HCT116 (cell line): Measurements from ENCODE around the gene OR4D2. TPM values are rescaled to one million over a fixed set of nuclear protein-coding genes. Genes with fewer than 3 reads are reported as not detected.

Source experiments
- ATAC-seq: fragments of 200-7000 bp; cut with Tn5 transposase; 2 replicates; pipeline ENCODE4 v1.9.1; 2020; ENCODE audit warnings: mild to moderate bottlenecking, moderate library complexity
- BruUV-seq: library from RNA; stranded (reverse); fragments of 400-500 nt; replicated peaks from 2 replicates; lab custom pipeline; 2021; lab: Mats Ljungman, UMichigan
- CTCF ChIA-PET: fragments of 300-600 bp; sonication (Branson Sonifier 250); formaldehyde crosslinking; loops from one replicate; lab custom pipeline; 2021; ENCODE audit warnings: antibody characterized with exemption; lab: Charles Lee
- POLR2A ChIA-PET: fragments of 300-600, 350-600 bp; sonication (Branson Sonifier 250); formaldehyde crosslinking; loops from one replicate; lab custom pipeline; 2021; ENCODE audit warnings: antibody characterized with exemption; lab: Charles Lee
- RAD21 ChIA-PET, 2 experiments: fragments of 300-600 bp; sonication (Branson Sonifier 250); formaldehyde crosslinking; loops; one replicate each; lab custom pipeline; 2023; ENCODE audit warnings: low total read pairs in 2 of 2; ENCODE audit not compliant: uncharacterized antibody in 2 of 2, unreplicated experiment in 2 of 2, low non-redundant PET in 1 of 2; lab: Charles Lee
- DNase-seq: peaks from one replicate; pipeline ENCODE4 v3.0.0-alpha.2; 2010; ENCODE audit warnings: low read depth, low spot score
- H2AFZ ChIP-seq: fragments of 200-600 bp; shearing (Covaris generic), sonication (generic); 2 replicates; pipeline ENCODE4 v1.6.1; 2017; ENCODE audit warnings: low read depth, mixed run types, mixed read lengths, antibody characterized with exemption, low read length; ENCODE audit not compliant: poor library complexity, severe bottlenecking
- H3K27ac ChIP-seq: 2 replicates; pipeline ENCODE4 v1.5.1; 2012; ENCODE audit warnings: low read depth, low read length
- H3K27me3 ChIP-seq: fragments of 200-600 bp; sonication (generic); 2 replicates; pipeline ENCODE4 v1.6.1; 2016; ENCODE audit warnings: mixed run types, low read length, mixed read lengths; ENCODE audit not compliant: insufficient read depth
- H3K36me3 ChIP-seq, 2 experiments: fragments of 200-500 bp in 1 of 2; fragments of 200-600 bp in 1 of 2; sonication (Bioruptor generic) in 1 of 2; sonication (generic) in 1 of 2; 2 replicates each; pipeline versions ENCODE4 v1.5.1 to v1.6.1; 2014 to 2016; ENCODE audit warnings: low read length in 2 of 2, inconsistent platforms in 1 of 2, mixed read lengths in 1 of 2, mixed run types in 1 of 2; ENCODE audit not compliant: insufficient read depth in 2 of 2, control insufficient read depth in 1 of 2
- H3K4me1 ChIP-seq, 2 experiments: fragments of 200-600 bp in 1 of 2; sonication (generic) in 1 of 2; 2 replicates each; pipeline versions ENCODE4 v1.5.1 to v1.6.1; 2012 to 2017; ENCODE audit warnings: low read length in 2 of 2, inconsistent platforms in 1 of 2, mild to moderate bottlenecking in 1 of 2, mixed read lengths in 1 of 2, mixed run types in 1 of 2, moderate library complexity in 1 of 2; ENCODE audit not compliant: insufficient read depth in 2 of 2, control insufficient read depth in 1 of 2
- H3K4me2 ChIP-seq: fragments of 200-600 bp; sonication (generic); 2 replicates; pipeline ENCODE4 v1.6.1; 2017; ENCODE audit warnings: mixed run types, low read length, mixed read lengths
- H3K4me3 ChIP-seq, 2 experiments: fragments of 200-600 bp in 1 of 2; sonication (generic) in 1 of 2; replicated peaks in 1 of 2; 2 replicates each; pipeline ENCODE4 v1.5.1; 2011 to 2016; ENCODE audit warnings: low read length in 2 of 2, control low read depth in 1 of 2, low read depth in 1 of 2, mild to moderate bottlenecking in 1 of 2, mixed read lengths in 1 of 2, mixed run types in 1 of 2
- H3K79me2 ChIP-seq: fragments of 200-600 bp; sonication (generic); 2 replicates; pipeline ENCODE4 v1.6.1; 2017; ENCODE audit warnings: mild to moderate bottlenecking, mixed run types, low read length, moderate library complexity, mixed read lengths; ENCODE audit not compliant: insufficient read depth
- H3K9ac ChIP-seq: fragments of 200-600 bp; sonication (generic); 2 replicates; pipeline ENCODE4 v1.6.1; 2016; ENCODE audit warnings: low read length, mixed read lengths
- H3K9me2 ChIP-seq: fragments of 200-600 bp; sonication (generic), shearing (Covaris generic); 2 replicates; pipeline ENCODE4 v1.6.1; 2017; ENCODE audit warnings: mixed run types, mild to moderate bottlenecking, moderate library complexity; ENCODE audit not compliant: insufficient read depth
- H3K9me3 ChIP-seq, 2 experiments: fragments of 200-500 bp in 1 of 2; fragments of 200-600 bp in 1 of 2; sonication (Bioruptor generic) in 1 of 2; sonication (generic) in 1 of 2; 2 replicates each; pipeline ENCODE4 v1.6.1; 2014 to 2017; ENCODE audit warnings: low read length in 2 of 2, mixed read lengths in 2 of 2, inconsistent platforms in 1 of 2, low read depth in 1 of 2, mild to moderate bottlenecking in 1 of 2, mixed run types in 1 of 2, moderate library complexity in 1 of 2; ENCODE audit not compliant: control insufficient read depth in 1 of 2, insufficient read depth in 1 of 2
- H4K20me1 ChIP-seq: fragments of 200-600 bp; sonication (generic), shearing (Covaris generic); 2 replicates; pipeline ENCODE4 v1.6.1; 2017; ENCODE audit warnings: mixed run types, mild to moderate bottlenecking, moderate library complexity; ENCODE audit not compliant: insufficient read depth
- EGR1 ChIP-seq: IDR thresholded peaks from 2 replicates; pipeline ENCODE4 v1.6.1; 2012; ENCODE audit warnings: low read depth
- ELF1 ChIP-seq: IDR thresholded peaks from 2 replicates; pipeline ENCODE4 v1.6.1; 2012; ENCODE audit warnings: low read depth, borderline replicate concordance
- POLR2A ChIP-seq: IDR thresholded peaks from 2 replicates; pipeline ENCODE4 v1.7.0; 2011; ENCODE audit warnings: borderline replicate concordance; ENCODE audit not compliant: insufficient read depth, insufficient read length; ENCODE audit errors: extremely low read depth
- POLR2AphosphoS5 ChIP-seq: IDR thresholded peaks from 2 replicates; pipeline ENCODE4 v1.6.1; 2011; ENCODE audit warnings: mild to moderate bottlenecking, low read depth, low read length, moderate library complexity
- SIN3A ChIP-seq: IDR thresholded peaks from 2 replicates; pipeline ENCODE4 v1.6.1; 2012; ENCODE audit warnings: low read depth
- SRF ChIP-seq: IDR thresholded peaks from 2 replicates; pipeline ENCODE4 v1.6.1; 2012; ENCODE audit warnings: low read depth
- TCF7L2 ChIP-seq: IDR thresholded peaks from 2 replicates; pipeline ENCODE4 v1.7.0; 2011; ENCODE audit warnings: borderline replicate concordance, inconsistent platforms; ENCODE audit not compliant: insufficient read depth, insufficient read length; ENCODE audit errors: extremely low read depth
- ZFX ChIP-seq: fragments of 450-650 bp; IDR thresholded peaks from 2 replicates; pipeline ENCODE4 v1.6.1; 2017
- intact Hi-C: fragments of 100-400 bp; cut with micrococcal nuclease; formaldehyde crosslinking; loops from 2 replicates; pipeline ENCODE4 v1.10.0; 2022
- total RNA-seq: library from RNA; stranded (reverse); gene quantifications from one replicate; pipeline ENCODE4 v1.2.1, GENCODE V29; 2021; ENCODE audit not compliant: unreplicated experiment
- TF ChIP-seq, protein P1 (sequence below): IDR thresholded peaks from 2 replicates; pipeline ENCODE4 v1.6.1; 2012
- TF ChIP-seq, protein P2 (sequence below): IDR thresholded peaks from 2 replicates; pipeline ENCODE4 v1.6.1; 2012; ENCODE audit warnings: low read depth
- TF ChIP-seq, protein P3 (sequence below): IDR thresholded peaks from 2 replicates; pipeline ENCODE4 v1.6.1; 2011; ENCODE audit warnings: mild to moderate bottlenecking, low read length, moderate library complexity; ENCODE audit not compliant: insufficient replicate concordance; ENCODE audit errors: extremely low read depth

Gene OR4D2
- total RNA-seq, 1 experiment from 2014 or later: not detected

DNA sequence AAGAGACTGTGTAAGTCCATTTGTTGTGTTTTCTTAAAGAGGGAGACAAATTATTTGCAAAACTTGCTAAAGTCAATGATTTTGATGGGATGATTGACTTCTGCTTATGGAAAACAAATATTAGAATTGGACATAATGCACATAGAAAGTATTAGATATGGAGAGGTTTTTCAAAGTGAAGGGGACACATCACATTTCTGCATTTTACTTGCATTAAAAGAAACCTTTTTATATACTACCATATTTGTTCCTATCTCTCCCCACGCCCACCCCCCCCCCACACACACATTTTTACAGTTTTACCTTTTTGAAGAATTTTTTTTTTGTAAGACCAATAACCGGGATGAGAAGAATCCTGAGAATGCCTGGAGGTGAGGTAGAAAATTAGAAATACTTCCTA is 8.6 kb upstream of the OR4D2 start:
- no peaks in the 10 kb centered on the region for H3K36me3 ChIP-seq
- intact Hi-C loops: no loop called here
- TF ChIP-seq POLR2AphosphoS5 (no peak), EGR1 (no peak), POLR2A (no peak), SIN3A (no peak), ZFX (no peak), ELF1 (no peak), TCF7L2 (no peak), SRF (no peak)
- TF ChIP-seq, protein P1, sequence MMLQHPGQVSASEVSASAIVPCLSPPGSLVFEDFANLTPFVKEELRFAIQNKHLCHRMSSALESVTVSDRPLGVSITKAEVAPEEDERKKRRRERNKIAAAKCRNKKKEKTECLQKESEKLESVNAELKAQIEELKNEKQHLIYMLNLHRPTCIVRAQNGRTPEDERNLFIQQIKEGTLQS: no peak
- TF ChIP-seq, protein P2, sequence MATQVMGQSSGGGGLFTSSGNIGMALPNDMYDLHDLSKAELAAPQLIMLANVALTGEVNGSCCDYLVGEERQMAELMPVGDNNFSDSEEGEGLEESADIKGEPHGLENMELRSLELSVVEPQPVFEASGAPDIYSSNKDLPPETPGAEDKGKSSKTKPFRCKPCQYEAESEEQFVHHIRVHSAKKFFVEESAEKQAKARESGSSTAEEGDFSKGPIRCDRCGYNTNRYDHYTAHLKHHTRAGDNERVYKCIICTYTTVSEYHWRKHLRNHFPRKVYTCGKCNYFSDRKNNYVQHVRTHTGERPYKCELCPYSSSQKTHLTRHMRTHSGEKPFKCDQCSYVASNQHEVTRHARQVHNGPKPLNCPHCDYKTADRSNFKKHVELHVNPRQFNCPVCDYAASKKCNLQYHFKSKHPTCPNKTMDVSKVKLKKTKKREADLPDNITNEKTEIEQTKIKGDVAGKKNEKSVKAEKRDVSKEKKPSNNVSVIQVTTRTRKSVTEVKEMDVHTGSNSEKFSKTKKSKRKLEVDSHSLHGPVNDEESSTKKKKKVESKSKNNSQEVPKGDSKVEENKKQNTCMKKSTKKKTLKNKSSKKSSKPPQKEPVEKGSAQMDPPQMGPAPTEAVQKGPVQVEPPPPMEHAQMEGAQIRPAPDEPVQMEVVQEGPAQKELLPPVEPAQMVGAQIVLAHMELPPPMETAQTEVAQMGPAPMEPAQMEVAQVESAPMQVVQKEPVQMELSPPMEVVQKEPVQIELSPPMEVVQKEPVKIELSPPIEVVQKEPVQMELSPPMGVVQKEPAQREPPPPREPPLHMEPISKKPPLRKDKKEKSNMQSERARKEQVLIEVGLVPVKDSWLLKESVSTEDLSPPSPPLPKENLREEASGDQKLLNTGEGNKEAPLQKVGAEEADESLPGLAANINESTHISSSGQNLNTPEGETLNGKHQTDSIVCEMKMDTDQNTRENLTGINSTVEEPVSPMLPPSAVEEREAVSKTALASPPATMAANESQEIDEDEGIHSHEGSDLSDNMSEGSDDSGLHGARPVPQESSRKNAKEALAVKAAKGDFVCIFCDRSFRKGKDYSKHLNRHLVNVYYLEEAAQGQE: no peak
- TF ChIP-seq, protein P3, sequence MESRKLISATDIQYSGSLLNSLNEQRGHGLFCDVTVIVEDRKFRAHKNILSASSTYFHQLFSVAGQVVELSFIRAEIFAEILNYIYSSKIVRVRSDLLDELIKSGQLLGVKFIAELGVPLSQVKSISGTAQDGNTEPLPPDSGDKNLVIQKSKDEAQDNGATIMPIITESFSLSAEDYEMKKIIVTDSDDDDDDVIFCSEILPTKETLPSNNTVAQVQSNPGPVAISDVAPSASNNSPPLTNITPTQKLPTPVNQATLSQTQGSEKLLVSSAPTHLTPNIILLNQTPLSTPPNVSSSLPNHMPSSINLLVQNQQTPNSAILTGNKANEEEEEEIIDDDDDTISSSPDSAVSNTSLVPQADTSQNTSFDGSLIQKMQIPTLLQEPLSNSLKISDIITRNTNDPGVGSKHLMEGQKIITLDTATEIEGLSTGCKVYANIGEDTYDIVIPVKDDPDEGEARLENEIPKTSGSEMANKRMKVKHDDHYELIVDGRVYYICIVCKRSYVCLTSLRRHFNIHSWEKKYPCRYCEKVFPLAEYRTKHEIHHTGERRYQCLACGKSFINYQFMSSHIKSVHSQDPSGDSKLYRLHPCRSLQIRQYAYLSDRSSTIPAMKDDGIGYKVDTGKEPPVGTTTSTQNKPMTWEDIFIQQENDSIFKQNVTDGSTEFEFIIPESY: no peak
- ChIA-PET RAD21 (no interaction called here), CTCF (no interaction called here), POLR2A (no interaction called here)
- no peak overlapping the region for H3K4me2 ChIP-seq
- no peak for DNase-seq
- no peaks in the 10 kb centered on the region for H3K4me1 ChIP-seq
- no peaks in the 10 kb centered on the region for H3K9me3 ChIP-seq
- H3K9ac ChIP-seq: no peak overlapping the region
- H3K4me3 ChIP-seq: no peak overlapping the region
- H3K27ac ChIP-seq: no peak overlapping the region
- no peak overlapping the region for H2AFZ ChIP-seq
- no peaks in the 10 kb centered on the region for H3K79me2 ChIP-seq
- H3K9me2 ChIP-seq: no peaks in the 10 kb centered on the region
- no TSS peak for BruUV-seq
- peaks cover 58% of the 10 kb centered on the region for H3K27me3 ChIP-seq
- no peak for ATAC-seq
- no peaks in the 10 kb centered on the region for H4K20me1 ChIP-seq
